Neural crest cell (in vitro differentiated cells): ENCODE results near the gene GPS2. TPM values are rescaled to one million over a fixed set of nuclear protein-coding genes. Genes with fewer than 3 reads are reported as not detected.

Experiments used
- DNase-seq: peaks from one replicate; pipeline ENCODE4 v3.0.0; 2021; ENCODE audit warnings: low read depth, mixed read lengths, low spot score
- H3K27ac Mint-ChIP-seq: one replicate; pipeline ENCODE4 v1.8.0; 2021; ENCODE audit warnings: mild to moderate bottlenecking, mixed read lengths; ENCODE audit not compliant: unreplicated experiment
- H3K27me3 Mint-ChIP-seq: 2 replicates; pipeline ENCODE4 v1.8.0; 2021; ENCODE audit warnings: low read depth, mild to moderate bottlenecking, mixed read lengths
- H3K36me3 Mint-ChIP-seq: 2 replicates; pipeline ENCODE4 v1.8.0; 2021; ENCODE audit warnings: low read depth, mild to moderate bottlenecking, mixed read lengths
- H3K4me1 Mint-ChIP-seq: 2 replicates; pipeline ENCODE4 v1.8.0; 2021; ENCODE audit warnings: mixed read lengths
- H3K4me3 Mint-ChIP-seq: one replicate; pipeline ENCODE4 v1.8.0; 2021; ENCODE audit warnings: mild to moderate bottlenecking, mixed read lengths
- H3K9me3 Mint-ChIP-seq: 2 replicates; pipeline ENCODE4 v1.8.0; 2021; ENCODE audit warnings: mixed read lengths
- total RNA-seq: library from RNA; stranded (reverse); gene quantifications from 2 replicates; pipeline ENCODE4 v1.2.1, GENCODE V29; 2021
- TF ChIP-seq, protein P1 (sequence below): fragments of 200-600 bp; sonication (generic); conservative IDR thresholded peaks from 2 replicates; pipeline ENCODE4 v1.5.0; 2021; ENCODE audit warnings: antibody characterized with exemption, mild to moderate bottlenecking

The GPS2 gene
- total RNA-seq, 1 donor from 2014 or later, result 84.2 TPM

DNA sequence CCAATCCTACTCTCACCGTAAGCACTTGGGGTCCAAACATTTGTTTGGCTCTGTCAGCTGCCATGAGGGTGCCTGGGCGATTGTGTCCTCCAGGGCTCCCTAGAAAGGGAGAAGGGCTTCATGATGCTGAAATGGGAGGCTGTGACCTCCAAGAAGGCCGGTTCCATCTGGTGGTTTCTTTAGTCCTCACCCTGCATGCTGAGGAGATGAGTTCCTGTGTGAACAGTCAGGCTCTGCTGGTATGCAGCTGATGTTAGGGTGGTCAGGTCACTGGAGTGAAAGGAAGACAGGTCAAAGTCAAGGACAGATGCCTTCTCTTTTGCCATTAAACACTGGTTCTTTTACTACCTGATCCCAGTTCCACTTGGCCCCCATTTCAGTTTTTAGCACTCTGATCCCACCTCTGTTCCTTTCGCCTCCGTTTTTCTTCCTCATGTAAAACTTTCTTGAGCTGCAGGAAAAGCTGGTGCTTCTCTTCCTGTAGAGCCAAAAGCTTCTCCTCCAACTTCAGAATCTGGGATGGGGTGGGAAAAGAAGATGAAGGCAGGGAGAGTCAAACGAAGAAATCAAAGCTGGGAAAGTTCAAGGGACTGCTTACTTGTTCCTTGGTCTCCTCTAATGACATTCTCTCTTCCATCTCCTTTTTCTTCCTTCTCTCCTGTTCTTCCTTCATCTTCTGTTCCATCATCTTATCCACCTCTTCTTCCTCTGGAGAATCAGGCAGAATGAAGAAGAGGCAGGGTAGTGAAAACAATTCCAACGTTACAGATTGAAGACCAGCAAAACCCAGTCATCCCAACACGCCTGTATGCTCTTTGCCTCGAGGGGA lies 1.1 kb downstream of the GPS2 start:
- TF ChIP-seq, protein P1, sequence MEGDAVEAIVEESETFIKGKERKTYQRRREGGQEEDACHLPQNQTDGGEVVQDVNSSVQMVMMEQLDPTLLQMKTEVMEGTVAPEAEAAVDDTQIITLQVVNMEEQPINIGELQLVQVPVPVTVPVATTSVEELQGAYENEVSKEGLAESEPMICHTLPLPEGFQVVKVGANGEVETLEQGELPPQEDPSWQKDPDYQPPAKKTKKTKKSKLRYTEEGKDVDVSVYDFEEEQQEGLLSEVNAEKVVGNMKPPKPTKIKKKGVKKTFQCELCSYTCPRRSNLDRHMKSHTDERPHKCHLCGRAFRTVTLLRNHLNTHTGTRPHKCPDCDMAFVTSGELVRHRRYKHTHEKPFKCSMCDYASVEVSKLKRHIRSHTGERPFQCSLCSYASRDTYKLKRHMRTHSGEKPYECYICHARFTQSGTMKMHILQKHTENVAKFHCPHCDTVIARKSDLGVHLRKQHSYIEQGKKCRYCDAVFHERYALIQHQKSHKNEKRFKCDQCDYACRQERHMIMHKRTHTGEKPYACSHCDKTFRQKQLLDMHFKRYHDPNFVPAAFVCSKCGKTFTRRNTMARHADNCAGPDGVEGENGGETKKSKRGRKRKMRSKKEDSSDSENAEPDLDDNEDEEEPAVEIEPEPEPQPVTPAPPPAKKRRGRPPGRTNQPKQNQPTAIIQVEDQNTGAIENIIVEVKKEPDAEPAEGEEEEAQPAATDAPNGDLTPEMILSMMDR, result no peak
- Mint-ChIP-seq H3K27ac (peak overlapping the region; percentile 32), H3K36me3 (peaks cover 29% of the 10 kb centered on the region), H3K4me1 (peaks cover 51% of the 10 kb centered on the region), H3K27me3 (peaks cover 9% of the 10 kb centered on the region), H3K4me3 (peak overlapping the region; percentile 99), H3K9me3 (no peaks in the 10 kb centered on the region)
- no peak for DNase-seq

DNA sequence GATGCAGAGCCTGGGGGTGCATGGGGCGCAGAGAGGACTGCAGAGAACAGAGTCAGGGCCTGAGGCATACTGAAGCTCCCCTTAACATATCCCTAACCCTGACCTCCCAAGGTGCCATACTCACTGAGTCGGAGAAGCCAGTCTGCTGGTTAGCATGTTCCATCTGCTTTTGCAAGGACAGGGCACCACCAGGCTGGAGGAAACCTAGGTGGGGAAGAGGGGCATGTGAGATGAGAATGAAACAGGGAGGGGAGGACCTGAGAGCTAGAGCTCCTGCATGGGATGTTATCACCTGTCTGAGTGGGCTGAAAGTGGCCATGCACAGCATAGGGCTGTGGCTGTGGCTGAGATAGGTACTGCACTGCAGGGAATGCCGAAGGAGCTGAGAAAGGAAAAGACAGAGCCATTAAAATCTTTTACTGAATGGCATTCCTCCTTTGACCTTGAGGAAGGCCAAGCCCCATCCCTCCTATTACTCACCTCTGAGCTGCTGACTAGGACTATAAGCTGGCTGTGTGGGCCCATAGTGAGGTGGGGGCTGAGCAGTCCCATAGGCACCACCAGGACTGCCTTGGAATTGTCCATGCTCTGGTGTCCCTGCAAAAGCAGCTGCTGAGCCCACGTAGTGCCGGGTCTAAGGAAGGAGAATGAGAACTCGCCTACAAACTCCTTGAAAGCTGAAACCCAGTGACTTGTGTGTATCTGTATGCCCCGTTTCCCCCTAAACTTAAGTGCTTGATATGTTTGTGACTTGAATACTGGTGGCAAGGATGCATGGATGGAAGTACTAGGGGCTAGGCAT lies 1.9 kb downstream of the GPS2 start:
- peak overlapping the region; percentile 99 for H3K4me3 Mint-ChIP-seq
- H3K4me1 Mint-ChIP-seq, result peaks cover 57% of the 10 kb centered on the region
- H3K27ac Mint-ChIP-seq, result peak overlapping the region; percentile 86
- no peaks in the 10 kb centered on the region for H3K9me3 Mint-ChIP-seq
- H3K36me3 Mint-ChIP-seq, result peaks cover 32% of the 10 kb centered on the region
- TF ChIP-seq, protein P1, result peak; percentile 49
- DNase-seq, result no peak
- H3K27me3 Mint-ChIP-seq, result peaks cover 13% of the 10 kb centered on the region

DNA sequence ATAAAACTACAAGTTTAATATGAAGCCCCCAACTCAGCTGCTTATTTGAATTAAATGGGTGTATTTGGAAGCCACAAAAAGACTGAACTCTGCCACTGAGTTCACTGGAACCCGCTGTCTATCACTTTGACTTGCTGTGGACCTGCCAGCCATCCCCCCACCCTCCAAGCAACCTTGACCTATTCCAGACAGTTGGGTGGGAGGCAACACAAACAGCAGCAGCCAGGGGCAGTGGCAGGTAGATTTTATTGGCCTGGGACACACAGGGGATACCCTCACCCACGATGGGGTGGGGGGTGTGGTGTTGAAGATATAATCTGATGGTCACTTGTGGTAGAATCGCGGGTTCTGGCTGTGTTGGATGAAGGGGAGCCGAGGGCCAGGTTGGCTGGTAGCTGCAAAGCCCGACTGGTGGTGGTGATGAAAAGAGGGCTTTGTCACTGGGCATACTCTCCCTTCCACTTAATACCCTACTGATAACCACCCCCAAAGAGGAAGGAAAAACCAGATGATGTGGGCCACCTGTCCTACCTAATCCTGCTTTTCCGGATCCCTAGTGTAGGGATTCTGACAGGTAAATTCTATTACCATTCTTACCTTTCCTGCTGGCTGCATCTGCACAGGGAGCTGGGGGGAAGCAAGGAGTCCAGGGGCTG lies 2.6 kb downstream of the GPS2 start:
- no peak for DNase-seq
- H3K27ac Mint-ChIP-seq, result peak overlapping the region; percentile 86
- peaks cover 57% of the 10 kb centered on the region for H3K4me1 Mint-ChIP-seq
- H3K9me3 Mint-ChIP-seq, result no peaks in the 10 kb centered on the region
- peak overlapping the region; percentile 99 for H3K4me3 Mint-ChIP-seq
- peaks cover 13% of the 10 kb centered on the region for H3K27me3 Mint-ChIP-seq
- H3K36me3 Mint-ChIP-seq, result peaks cover 32% of the 10 kb centered on the region
- TF ChIP-seq, protein P1, result no peak

DNA sequence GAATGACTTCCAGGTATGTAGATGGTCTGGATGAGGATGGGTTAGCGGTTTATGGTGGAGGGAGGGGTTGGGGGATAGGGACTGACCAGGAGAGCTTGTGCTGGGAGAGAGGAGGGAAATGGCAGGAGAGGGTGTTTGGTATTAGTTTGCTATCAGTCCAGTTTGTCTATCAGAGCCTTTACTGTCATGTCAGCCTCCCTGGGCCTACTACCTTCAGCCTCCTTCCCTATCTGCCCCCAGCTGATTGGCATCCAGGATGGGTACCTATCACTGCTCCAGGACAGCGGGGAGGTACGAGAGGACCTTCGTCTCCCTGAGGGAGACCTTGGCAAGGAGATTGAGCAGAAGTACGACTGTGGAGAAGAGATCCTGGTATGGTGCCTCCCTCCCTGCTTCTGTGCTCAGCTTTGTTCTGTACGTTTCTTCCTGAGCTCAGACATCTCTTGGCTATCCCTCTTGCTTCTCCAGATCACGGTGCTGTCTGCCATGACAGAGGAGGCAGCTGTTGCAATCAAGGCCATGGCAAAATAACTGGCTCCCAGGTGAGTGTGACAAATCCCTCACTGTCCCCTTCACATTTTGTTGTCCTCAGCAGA lies 4.0 kb downstream of the GPS2 start:
- Mint-ChIP-seq H3K27ac (no peak overlapping the region), H3K36me3 (peaks cover 32% of the 10 kb centered on the region)

More for the DNA sequence above, 4.0 kb downstream of the GPS2 start:
- DNase-seq, result no peak
- peak overlapping the region; percentile 99 for H3K4me3 Mint-ChIP-seq
- H3K9me3 Mint-ChIP-seq, result no peaks in the 10 kb centered on the region
- peaks cover 10% of the 10 kb centered on the region for H3K27me3 Mint-ChIP-seq
- peaks cover 63% of the 10 kb centered on the region for H3K4me1 Mint-ChIP-seq
- TF ChIP-seq, protein P1, result no peak
